ENCODE results near the gene CRKL. TPM values are rescaled to one million over a fixed set of nuclear protein-coding genes. Genes with fewer than 3 reads are reported as not detected.

Gene CRKL
- total and polyA plus RNA-seq, 2 donors (not counting 1 experiment from before 2014, with no cell fraction given) = 17.1 to 76.7 TPM

DNA sequence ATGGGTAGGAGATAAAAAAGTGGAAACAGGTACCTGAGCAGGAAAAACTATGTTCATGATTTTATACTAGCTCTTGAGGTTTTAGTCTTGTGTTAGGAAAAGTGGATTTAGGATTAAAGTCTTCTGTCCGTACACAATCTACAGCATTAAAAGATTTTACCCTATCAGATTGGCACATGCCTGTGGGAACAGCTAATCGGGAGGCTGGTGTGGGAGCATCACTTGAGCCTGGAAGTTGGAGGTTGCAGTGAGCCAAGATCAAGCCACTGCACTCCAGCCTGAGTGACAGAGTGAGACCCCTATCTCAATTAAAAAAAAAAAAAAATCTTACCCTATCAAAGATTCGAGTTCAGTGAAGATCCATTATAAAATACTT is 12.2 kb upstream of the CRKL start:
- intact Hi-C loops (cut with micrococcal nuclease) = no loop called here
- no peaks in the 10 kb centered on the region for H4K20me1 ChIP-seq (ENCODE audit: control insufficient read depth, insufficient read depth, low read length, poor library complexity, severe bottlenecking)
- no peaks in the 10 kb centered on the region for H3K79me2 ChIP-seq (ENCODE audit: control insufficient read depth, insufficient read depth, low read length)
- no peak overlapping the region for H2AFZ ChIP-seq (ENCODE audit: insufficient read depth, low read depth, low read length, poor library complexity, severe bottlenecking)
- TF ChIP-seq, protein P1, sequence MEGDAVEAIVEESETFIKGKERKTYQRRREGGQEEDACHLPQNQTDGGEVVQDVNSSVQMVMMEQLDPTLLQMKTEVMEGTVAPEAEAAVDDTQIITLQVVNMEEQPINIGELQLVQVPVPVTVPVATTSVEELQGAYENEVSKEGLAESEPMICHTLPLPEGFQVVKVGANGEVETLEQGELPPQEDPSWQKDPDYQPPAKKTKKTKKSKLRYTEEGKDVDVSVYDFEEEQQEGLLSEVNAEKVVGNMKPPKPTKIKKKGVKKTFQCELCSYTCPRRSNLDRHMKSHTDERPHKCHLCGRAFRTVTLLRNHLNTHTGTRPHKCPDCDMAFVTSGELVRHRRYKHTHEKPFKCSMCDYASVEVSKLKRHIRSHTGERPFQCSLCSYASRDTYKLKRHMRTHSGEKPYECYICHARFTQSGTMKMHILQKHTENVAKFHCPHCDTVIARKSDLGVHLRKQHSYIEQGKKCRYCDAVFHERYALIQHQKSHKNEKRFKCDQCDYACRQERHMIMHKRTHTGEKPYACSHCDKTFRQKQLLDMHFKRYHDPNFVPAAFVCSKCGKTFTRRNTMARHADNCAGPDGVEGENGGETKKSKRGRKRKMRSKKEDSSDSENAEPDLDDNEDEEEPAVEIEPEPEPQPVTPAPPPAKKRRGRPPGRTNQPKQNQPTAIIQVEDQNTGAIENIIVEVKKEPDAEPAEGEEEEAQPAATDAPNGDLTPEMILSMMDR (IDR thresholded peaks at IDR 0.05) = no peak
- no peak for TF ChIP-seq EZH2 (IDR thresholded peaks at IDR 0.05; ENCODE audit: borderline replicate concordance, insufficient read depth, low read depth, low read length, poor library complexity, severe bottlenecking)
- no CpG with 5 or more reads among the region's 3 CpGs for WGBS (ENCODE audit: insufficient coverage)
- H3K9ac ChIP-seq (ENCODE audit: low read length) = no peak overlapping the region
- ChIA-PET CTCF (interaction anchor here (0.7 kb wide), 1 partner anchor 97 kb away, joined by 3 read pairs; no protein-coding TSS in a partner anchor), POLR2A (no interaction called here)
- no peaks in the 10 kb centered on the region for H3K4me1 ChIP-seq (ENCODE audit: control insufficient read depth in 2 of 2, insufficient read depth in 2 of 2, low read length in 2 of 2)
- H3K9me3 Mint-ChIP-seq (ENCODE audit: insufficient read depth) = no peaks in the 10 kb centered on the region
- H3K4me3 ChIP-seq (ENCODE audit: control extremely low read depth in 1 of 5, extremely low read depth in 1 of 5, insufficient read depth in 1 of 5, low read depth in 2 of 5, low read length in 4 of 5) = no peak overlapping the region
- ATAC-seq (ENCODE audit: low read depth) = no peak
- H3K9me3 ChIP-seq (ENCODE audit: control extremely low read depth in 1 of 3, control insufficient read depth in 2 of 3, insufficient read depth in 1 of 3, low read length in 2 of 3) = no peaks in the 10 kb centered on the region
- H3K4me2 ChIP-seq (replicated peaks; ENCODE audit: low read depth, low read length, poor library complexity, severe bottlenecking) = no peak overlapping the region
- no peak overlapping the region for H3K27ac ChIP-seq (ENCODE audit: low read length in 2 of 2)
- no peaks in the 10 kb centered on the region for H3K4me1 Mint-ChIP-seq
- no peaks in the 10 kb centered on the region for H3K36me3 ChIP-seq (replicated peaks in 1 of 2; ENCODE audit: control extremely low read depth in 1 of 2, control insufficient read depth in 1 of 2, extremely low read depth in 1 of 2, insufficient read depth in 2 of 2, low read length in 1 of 2)
- H3K27me3 Mint-ChIP-seq = peaks cover 6% of the 10 kb centered on the region
- H3K27ac Mint-ChIP-seq = no peak overlapping the region
- H3K4me3 Mint-ChIP-seq = no peak overlapping the region
- H3K27me3 ChIP-seq (replicated peaks in 1 of 4; ENCODE audit: control extremely low read depth in 1 of 4, control insufficient read depth in 3 of 4, insufficient read depth in 4 of 4, low read length in 3 of 4) = no peaks in the 10 kb centered on the region
- no peak for DNase-seq

DNA sequence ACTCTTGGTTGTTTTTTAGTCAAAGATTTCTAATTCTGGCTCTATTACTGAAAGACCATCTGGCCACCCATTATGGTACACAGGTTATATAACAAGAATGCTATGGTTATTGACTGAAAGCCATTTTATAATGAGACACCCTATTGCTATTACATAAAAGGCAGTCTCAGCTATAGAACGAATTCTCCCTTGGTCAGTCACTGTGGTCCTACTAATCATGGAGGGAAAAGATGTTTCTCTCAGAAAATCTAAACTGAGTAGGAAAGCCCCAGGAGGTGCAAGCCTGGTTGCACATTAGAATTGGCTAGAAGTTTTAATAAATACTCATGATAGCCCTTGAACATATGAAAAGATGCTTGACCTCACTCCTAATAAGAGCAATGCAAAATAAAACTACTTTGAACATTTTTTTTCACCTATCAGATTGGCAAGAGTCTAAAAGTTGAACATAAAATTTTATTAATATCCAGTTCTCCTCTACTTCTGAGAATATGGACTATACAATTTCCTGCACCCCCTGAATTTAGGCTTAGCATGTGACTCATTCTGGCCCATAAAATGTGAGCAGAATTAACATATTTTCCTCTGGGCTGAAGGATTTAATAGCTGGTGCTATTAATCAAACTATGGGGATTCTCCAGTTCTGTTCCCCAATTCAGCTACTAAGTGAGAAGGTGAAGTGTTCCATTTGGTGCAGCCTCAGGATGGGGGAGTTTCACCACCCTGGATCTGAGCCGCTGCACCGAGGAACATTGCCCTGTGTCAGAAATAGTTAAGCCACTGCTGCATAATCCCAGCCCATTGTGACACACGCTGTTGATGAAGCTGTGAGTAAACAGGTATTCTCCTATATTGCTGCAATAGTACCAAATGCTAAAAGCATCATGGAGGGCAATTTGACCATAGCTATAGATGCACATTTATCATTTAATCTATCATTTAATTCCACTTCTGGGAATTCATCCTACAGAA is 11.5 kb upstream of the CRKL start:
- H3K4me3 Mint-ChIP-seq = no peak overlapping the region
- 100% methylated on average over 1 of the region's 4 CpGs for WGBS (ENCODE audit: insufficient coverage)

More for the DNA sequence above, 11.5 kb upstream of the CRKL start:
- no peaks in the 10 kb centered on the region for H3K9me3 Mint-ChIP-seq (ENCODE audit: insufficient read depth)
- H2AFZ ChIP-seq (ENCODE audit: insufficient read depth, low read depth, low read length, poor library complexity, severe bottlenecking) = no peak overlapping the region
- no peak for DNase-seq
- POLR2A ChIA-PET = no interaction called here
- no peak overlapping the region for H3K27ac ChIP-seq (ENCODE audit: low read length in 2 of 2)
- no peaks in the 10 kb centered on the region for H3K36me3 ChIP-seq (replicated peaks in 1 of 2; ENCODE audit: control extremely low read depth in 1 of 2, control insufficient read depth in 1 of 2, extremely low read depth in 1 of 2, insufficient read depth in 2 of 2, low read length in 1 of 2)
- H3K27ac Mint-ChIP-seq = no peak overlapping the region
- H4K20me1 ChIP-seq (ENCODE audit: control insufficient read depth, insufficient read depth, low read length, poor library complexity, severe bottlenecking) = no peaks in the 10 kb centered on the region
- no peaks in the 10 kb centered on the region for H3K4me1 Mint-ChIP-seq
- H3K27me3 ChIP-seq (replicated peaks in 1 of 4; ENCODE audit: control extremely low read depth in 1 of 4, control insufficient read depth in 3 of 4, insufficient read depth in 4 of 4, low read length in 3 of 4) = no peaks in the 10 kb centered on the region
- no peak overlapping the region for H3K9ac ChIP-seq (ENCODE audit: low read length)
- no peak for TF ChIP-seq EZH2 (IDR thresholded peaks at IDR 0.05; ENCODE audit: borderline replicate concordance, insufficient read depth, low read depth, low read length, poor library complexity, severe bottlenecking)
- TF ChIP-seq, protein P1 (IDR thresholded peaks at IDR 0.05) = no peak
- H3K9me3 ChIP-seq (ENCODE audit: control extremely low read depth in 1 of 3, control insufficient read depth in 2 of 3, insufficient read depth in 1 of 3, low read length in 2 of 3) = no peaks in the 10 kb centered on the region
- no peak overlapping the region for H3K4me3 ChIP-seq (ENCODE audit: control extremely low read depth in 1 of 5, extremely low read depth in 1 of 5, insufficient read depth in 1 of 5, low read depth in 2 of 5, low read length in 4 of 5)
- CTCF ChIA-PET = no interaction called here
- no peaks in the 10 kb centered on the region for H3K4me1 ChIP-seq (ENCODE audit: control insufficient read depth in 2 of 2, insufficient read depth in 2 of 2, low read length in 2 of 2)
- intact Hi-C loops (cut with micrococcal nuclease) = no loop called here
- no peaks in the 10 kb centered on the region for H3K79me2 ChIP-seq (ENCODE audit: control insufficient read depth, insufficient read depth, low read length)
- H3K27me3 Mint-ChIP-seq = peaks cover 6% of the 10 kb centered on the region
- no peak for ATAC-seq (ENCODE audit: low read depth)
- no peak overlapping the region for H3K4me2 ChIP-seq (replicated peaks; ENCODE audit: low read depth, low read length, poor library complexity, severe bottlenecking)
